Measurements from ENCODE around the gene CR2. TPM values are rescaled to one million over a fixed set of nuclear protein-coding genes. Genes with fewer than 3 reads are reported as not detected.

CR2 gene
- total RNA-seq, 4 donors from 2014 or later = 0.53 to 12.4 (median 1.1) TPM

- Histone ChIP-seq H3K9me3 (no peaks in the 10 kb centered on the region), H3K4me3 (no peak overlapping the region), H3K27me3 (peaks cover 0 to 3% of the 10 kb centered on the region in 2 donors), H3K27ac (peak overlapping the region in 1 of 4 donors; percentile 20), H3K36me3 (no peaks in the 10 kb centered on the region), H3K4me1 (peaks cover 0 to 10% (median 0%) of the 10 kb centered on the region in 4 donors)
- TF ChIP-seq POLR2A (IDR thresholded peaks at IDR 0.05) = no peak
- TF ChIP-seq, protein P1, sequence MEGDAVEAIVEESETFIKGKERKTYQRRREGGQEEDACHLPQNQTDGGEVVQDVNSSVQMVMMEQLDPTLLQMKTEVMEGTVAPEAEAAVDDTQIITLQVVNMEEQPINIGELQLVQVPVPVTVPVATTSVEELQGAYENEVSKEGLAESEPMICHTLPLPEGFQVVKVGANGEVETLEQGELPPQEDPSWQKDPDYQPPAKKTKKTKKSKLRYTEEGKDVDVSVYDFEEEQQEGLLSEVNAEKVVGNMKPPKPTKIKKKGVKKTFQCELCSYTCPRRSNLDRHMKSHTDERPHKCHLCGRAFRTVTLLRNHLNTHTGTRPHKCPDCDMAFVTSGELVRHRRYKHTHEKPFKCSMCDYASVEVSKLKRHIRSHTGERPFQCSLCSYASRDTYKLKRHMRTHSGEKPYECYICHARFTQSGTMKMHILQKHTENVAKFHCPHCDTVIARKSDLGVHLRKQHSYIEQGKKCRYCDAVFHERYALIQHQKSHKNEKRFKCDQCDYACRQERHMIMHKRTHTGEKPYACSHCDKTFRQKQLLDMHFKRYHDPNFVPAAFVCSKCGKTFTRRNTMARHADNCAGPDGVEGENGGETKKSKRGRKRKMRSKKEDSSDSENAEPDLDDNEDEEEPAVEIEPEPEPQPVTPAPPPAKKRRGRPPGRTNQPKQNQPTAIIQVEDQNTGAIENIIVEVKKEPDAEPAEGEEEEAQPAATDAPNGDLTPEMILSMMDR (IDR thresholded peaks at IDR 0.05) = no peak
- no peak for DNase-seq
Measured at GRCh38 chr1:207497941-207498340, 43.8 kb downstream of the CR2 start.

GRCh38 chr1:207499573-207499972 is 45.4 kb downstream of the CR2 start:
- peak; percentile 56 to 93 (median 83) for DNase-seq

GRCh38 chr1:207500306-207500705 is 46.2 kb downstream of the CR2 start:
- H3K27ac ChIP-seq = no peak overlapping the region
- peaks cover 0 to 10% (median 0%) of the 10 kb centered on the region in 4 donors for H3K4me1 ChIP-seq
- no peaks in the 10 kb centered on the region for H3K36me3 ChIP-seq
- H3K9me3 ChIP-seq = no peaks in the 10 kb centered on the region
- TF ChIP-seq, protein P1 (IDR thresholded peaks at IDR 0.05) = no peak
- no peak for TF ChIP-seq POLR2A (IDR thresholded peaks at IDR 0.05)
- H3K4me3 ChIP-seq = no peak overlapping the region
- no peak for DNase-seq
- peaks cover 0 to 3% of the 10 kb centered on the region in 2 donors for H3K27me3 ChIP-seq

More at GRCh38 chr1:207499573-207499972, 45.4 kb downstream of the CR2 start:
- H3K4me3 ChIP-seq = no peak overlapping the region
- TF ChIP-seq, protein P1 (IDR thresholded peaks at IDR 0.05) = peak; percentile 36 to 82 (median 74)
- TF ChIP-seq POLR2A (IDR thresholded peaks at IDR 0.05) = no peak
- peaks cover 0 to 10% (median 0%) of the 10 kb centered on the region in 4 donors for H3K4me1 ChIP-seq
- no peaks in the 10 kb centered on the region for H3K36me3 ChIP-seq
- H3K27me3 ChIP-seq = peaks cover 0 to 3% of the 10 kb centered on the region in 2 donors
- H3K27ac ChIP-seq = no peak overlapping the region
- H3K9me3 ChIP-seq = no peaks in the 10 kb centered on the region

GRCh38 chr1:207501071-207501470 is 46.9 kb downstream of the CR2 start:
- Histone ChIP-seq H3K9me3 (no peaks in the 10 kb centered on the region), H3K27ac (no peak overlapping the region), H3K4me1 (peaks cover 0 to 5% (median 0%) of the 10 kb centered on the region in 4 donors), H3K4me3 (no peak overlapping the region), H3K36me3 (no peaks in the 10 kb centered on the region), H3K27me3 (peaks cover 0 to 3% of the 10 kb centered on the region in 2 donors)
- no peak for DNase-seq
- TF ChIP-seq POLR2A (IDR thresholded peaks at IDR 0.05) = no peak
- TF ChIP-seq, protein P1 (IDR thresholded peaks at IDR 0.05) = no peak

GRCh38 chr1:207502726-207503125 is 48.6 kb downstream of the CR2 start:
- Histone ChIP-seq H3K27ac (no peak overlapping the region), H3K27me3 (no peaks in the 10 kb centered on the region), H3K4me3 (no peak overlapping the region), H3K36me3 (no peaks in the 10 kb centered on the region), H3K9me3 (no peaks in the 10 kb centered on the region), H3K4me1 (no peaks in the 10 kb centered on the region)
- no peak for DNase-seq
- TF ChIP-seq POLR2A (IDR thresholded peaks at IDR 0.05) = no peak
- TF ChIP-seq, protein P1 (IDR thresholded peaks at IDR 0.05) = no peak

GRCh38 chr1:207503950-207504349 is 49.8 kb downstream of the CR2 start:
- Histone ChIP-seq H3K27ac (no peak overlapping the region), H3K9me3 (no peaks in the 10 kb centered on the region), H3K36me3 (no peaks in the 10 kb centered on the region), H3K27me3 (no peaks in the 10 kb centered on the region), H3K4me3 (no peak overlapping the region), H3K4me1 (no peaks in the 10 kb centered on the region)
- DNase-seq = no peak
- TF ChIP-seq, protein P1 (IDR thresholded peaks at IDR 0.05) = no peak
- no peak for TF ChIP-seq POLR2A (IDR thresholded peaks at IDR 0.05)
